Gastrocnemius medialis (tissue), 4 donors: ENCODE results near the gene ROMO1. TPM values are rescaled to one million over a fixed set of nuclear protein-coding genes. Genes with fewer than 3 reads are reported as not detected.

ENCODE experiments used
- ATAC-seq, 2 donors: fragments of 150-250 bp; one replicate each; pipeline ENCODE4 v1.9.1; 2016
- DNase-seq, 2 donors: peaks; one replicate each; pipeline ENCODE4 v3.0.0-alpha.2; 2019
- H3K27ac ChIP-seq, 4 donors: fragments of 200-600 bp; sonication (generic); 1 replicate in 1 of 4; 2 replicates in 3 of 4; pipeline ENCODE4 v1.5.1; 2016 to 2018; ENCODE audit warnings: mild to moderate bottlenecking in 2 of 4, moderate library complexity in 1 of 4
- H3K27me3 ChIP-seq, 3 donors: fragments of 200-600 bp; sonication (generic) in 2 of 3; 1 replicate in 1 of 3; 2 replicates in 2 of 3; pipeline versions ENCODE4 v1.5.1 to v1.6.0; 2016 to 2019; ENCODE audit warnings: mild to moderate bottlenecking in 1 of 3, moderate library complexity in 1 of 3
- H3K36me3 ChIP-seq, 2 donors: fragments of 200-600 bp; sonication (generic) in 1 of 2; one replicate each; pipeline ENCODE4 v1.5.1; 2017 to 2018
- H3K4me1 ChIP-seq, 2 donors: fragments of 200-600 bp; sonication (generic) in 1 of 2; one replicate each; pipeline ENCODE4 v1.5.1; 2016 to 2017; ENCODE audit warnings: mild to moderate bottlenecking in 2 of 2
- H3K4me3 ChIP-seq, 4 donors: fragments of 200-600 bp; sonication (generic) in 3 of 4; 1 replicate in 1 of 4; 2 replicates in 3 of 4; pipeline ENCODE4 v1.5.1; 2016 to 2019; ENCODE audit warnings: mild to moderate bottlenecking in 2 of 4
- H3K9me3 ChIP-seq, 3 donors: fragments of 200-600 bp; sonication (generic) in 2 of 3; 1 replicate in 1 of 3; 2 replicates in 2 of 3; pipeline ENCODE4 v1.5.1; 2016 to 2019
- POLR2A ChIP-seq, 2 donors: fragments of 450-650 bp; IDR thresholded peaks; one replicate each; pipeline ENCODE4 v1.6.1; 2017; ENCODE audit warnings: antibody characterized with exemption in 2 of 2, mild to moderate bottlenecking in 2 of 2, moderate library complexity in 2 of 2
- in situ Hi-C, 4 donors: fragments of 200-750 bp; cut with MboI; loops; one replicate each; pipeline versions ENCODE4 v1.15.0 to v1.8.0; 2017; ENCODE audit warnings: low sequenced_read_pairs in 4 of 4
- intact Hi-C: fragments of 100-400 bp; cut with DNase I; formaldehyde crosslinking; loops from one replicate; pipeline ENCODE4 v1.15.1; 2023; ENCODE audit warnings: low total_unique reads
- total RNA-seq, 4 donors: library from RNA; depleted of rRNA; stranded (reverse); fragments of >200 nt; gene quantifications; one replicate each; pipeline versions ENCODE4 v1.1.0 to v1.2.3, GENCODE V29; 2016
- TF ChIP-seq, protein P1 (sequence below), 5 experiments: fragments of 450-650 bp in 3 of 5; fragments of 200-600 bp in 2 of 5; sonication (generic) in 2 of 5; IDR thresholded peaks in 4 of 5; conservative IDR thresholded peaks in 1 of 5; 1 replicate in 4 of 5; 2 replicates in 1 of 5; pipeline ENCODE4 v1.5.1; 2016 to 2019; ENCODE audit warnings: antibody characterized with exemption in 5 of 5, mild to moderate bottlenecking in 3 of 5, moderate library complexity in 3 of 5

ROMO1 gene
- total RNA-seq, 4 donors from 2014 or later = 213 to 491 (median 309) TPM

DNA sequence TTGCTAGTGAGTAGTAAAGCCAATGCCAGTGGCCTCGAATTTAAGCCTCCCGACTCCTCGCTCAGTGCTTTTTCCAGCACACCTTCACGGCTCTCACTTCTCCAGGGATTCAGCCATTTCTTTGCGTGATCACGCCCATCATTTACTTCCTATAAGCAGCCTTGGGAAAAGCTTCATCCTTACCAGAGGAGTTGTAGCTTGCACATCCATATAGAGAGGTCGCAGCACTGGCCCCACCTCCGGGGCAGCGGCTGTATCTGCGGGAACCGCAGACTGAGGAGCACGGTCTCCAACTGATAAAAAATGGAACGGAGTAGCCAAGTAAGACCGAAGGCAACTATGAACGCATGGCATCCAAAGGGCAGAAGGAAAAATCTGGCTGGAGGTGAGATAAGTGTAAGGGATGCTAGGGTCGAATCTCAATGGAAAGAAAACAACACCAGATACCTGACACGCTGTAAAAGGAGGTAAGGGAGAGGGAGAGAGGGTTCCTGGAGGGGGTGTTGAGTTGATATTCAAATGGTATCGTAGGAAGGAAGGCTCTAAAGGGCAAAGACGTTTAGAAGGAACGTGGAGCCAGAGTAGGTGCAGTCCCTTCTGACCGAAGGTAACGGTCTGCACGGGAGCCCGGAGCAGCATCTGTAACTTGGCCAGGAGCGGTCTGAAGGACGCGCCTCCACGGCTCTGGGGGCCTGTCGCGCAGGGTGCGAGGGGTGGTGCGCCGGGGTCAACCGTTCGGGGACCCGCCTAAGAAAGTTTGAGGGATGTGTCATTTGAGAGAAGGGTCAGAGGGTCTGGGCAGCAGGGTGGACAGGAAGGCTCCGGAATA, 693 bp upstream of the ROMO1 start:
- Histone ChIP-seq H3K27me3 (no peaks in the 10 kb centered on the region), H3K9me3 (no peaks in the 10 kb centered on the region), H3K4me3 (peak overlapping the region; percentile 85 to 95 (median 92)), H3K4me1 (peaks cover 28 to 39% of the 10 kb centered on the region in 2 donors), H3K36me3 (peaks cover 0 to 50% of the 10 kb centered on the region in 2 donors), H3K27ac (peak overlapping the region; percentile 88 to 97 (median 96))
- TF ChIP-seq, protein P1, sequence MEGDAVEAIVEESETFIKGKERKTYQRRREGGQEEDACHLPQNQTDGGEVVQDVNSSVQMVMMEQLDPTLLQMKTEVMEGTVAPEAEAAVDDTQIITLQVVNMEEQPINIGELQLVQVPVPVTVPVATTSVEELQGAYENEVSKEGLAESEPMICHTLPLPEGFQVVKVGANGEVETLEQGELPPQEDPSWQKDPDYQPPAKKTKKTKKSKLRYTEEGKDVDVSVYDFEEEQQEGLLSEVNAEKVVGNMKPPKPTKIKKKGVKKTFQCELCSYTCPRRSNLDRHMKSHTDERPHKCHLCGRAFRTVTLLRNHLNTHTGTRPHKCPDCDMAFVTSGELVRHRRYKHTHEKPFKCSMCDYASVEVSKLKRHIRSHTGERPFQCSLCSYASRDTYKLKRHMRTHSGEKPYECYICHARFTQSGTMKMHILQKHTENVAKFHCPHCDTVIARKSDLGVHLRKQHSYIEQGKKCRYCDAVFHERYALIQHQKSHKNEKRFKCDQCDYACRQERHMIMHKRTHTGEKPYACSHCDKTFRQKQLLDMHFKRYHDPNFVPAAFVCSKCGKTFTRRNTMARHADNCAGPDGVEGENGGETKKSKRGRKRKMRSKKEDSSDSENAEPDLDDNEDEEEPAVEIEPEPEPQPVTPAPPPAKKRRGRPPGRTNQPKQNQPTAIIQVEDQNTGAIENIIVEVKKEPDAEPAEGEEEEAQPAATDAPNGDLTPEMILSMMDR (IDR thresholded peaks at IDR 0.05 in 4 of 5, conservative IDR thresholded peaks at IDR 0.05 in 1 of 5) = no peak
- TF ChIP-seq POLR2A (IDR thresholded peaks at IDR 0.05) = no peak
- DNase-seq (peak in 1 of 2 donors; percentile 36), ATAC-seq (peak; percentile 43 to 44)
- intact Hi-C loops = loop anchor here (1.0 kb wide), 3 partner anchors 33 to 186 kb away; no protein-coding TSS in a partner anchor
- in situ Hi-C loops = no loop called here

GRCh38 chr20:35699957-35700624, 886 bp downstream of the ROMO1 start:
- Histone ChIP-seq H3K27me3 (no peaks in the 10 kb centered on the region), H3K4me3 (peak overlapping the region; percentile 85 to 95 (median 92)), H3K9me3 (no peaks in the 10 kb centered on the region), H3K36me3 (peaks cover 0 to 50% of the 10 kb centered on the region in 2 donors), H3K4me1 (peaks cover 28 to 46% of the 10 kb centered on the region in 2 donors), H3K27ac (peak overlapping the region; percentile 88 to 97 (median 96))
- in situ Hi-C loops (loop anchor here in 1 of 4 donors (25.0 kb wide), 1 partner anchor 187 kb away; no protein-coding TSS in a partner anchor), intact Hi-C loops (loop anchor here (1.0 to 2.0 kb wide), 3 partner anchors 35 to 255 kb away; partner anchors contain the start of gene SCAND1)
- DNase-seq = no peak
- TF ChIP-seq POLR2A (IDR thresholded peaks at IDR 0.05) = no peak
- TF ChIP-seq, protein P1 (IDR thresholded peaks at IDR 0.05 in 4 of 5, conservative IDR thresholded peaks at IDR 0.05 in 1 of 5) = no peak
- ATAC-seq = no peak

- no peaks in the 10 kb centered on the region for H3K27me3 ChIP-seq
- DNase-seq = no peak
- H3K4me1 ChIP-seq = peaks cover 28 to 46% of the 10 kb centered on the region in 2 donors
- H3K27ac ChIP-seq = peak overlapping the region; percentile 88 to 97 (median 96)
- intact Hi-C loops = loop anchor here (2.0 kb wide), 1 partner anchor 254 kb away; the partner anchor contains the start of gene SCAND1
- ATAC-seq = peak in 1 of 2 donors; percentile 7
- in situ Hi-C loops = loop anchor here in 1 of 4 donors (25.0 kb wide), 1 partner anchor 187 kb away; no protein-coding TSS in a partner anchor
- H3K4me3 ChIP-seq = peak overlapping the region in 3 of 4 donors; percentile 85 to 95 (median 94)
- peaks cover 0 to 50% of the 10 kb centered on the region in 2 donors for H3K36me3 ChIP-seq
- H3K9me3 ChIP-seq = no peaks in the 10 kb centered on the region
- TF ChIP-seq, protein P1 (IDR thresholded peaks at IDR 0.05 in 4 of 5, conservative IDR thresholded peaks at IDR 0.05 in 1 of 5) = no peak
Observed at GRCh38 chr20:35700625-35701148, 1.5 kb downstream of the ROMO1 start.

DNA sequence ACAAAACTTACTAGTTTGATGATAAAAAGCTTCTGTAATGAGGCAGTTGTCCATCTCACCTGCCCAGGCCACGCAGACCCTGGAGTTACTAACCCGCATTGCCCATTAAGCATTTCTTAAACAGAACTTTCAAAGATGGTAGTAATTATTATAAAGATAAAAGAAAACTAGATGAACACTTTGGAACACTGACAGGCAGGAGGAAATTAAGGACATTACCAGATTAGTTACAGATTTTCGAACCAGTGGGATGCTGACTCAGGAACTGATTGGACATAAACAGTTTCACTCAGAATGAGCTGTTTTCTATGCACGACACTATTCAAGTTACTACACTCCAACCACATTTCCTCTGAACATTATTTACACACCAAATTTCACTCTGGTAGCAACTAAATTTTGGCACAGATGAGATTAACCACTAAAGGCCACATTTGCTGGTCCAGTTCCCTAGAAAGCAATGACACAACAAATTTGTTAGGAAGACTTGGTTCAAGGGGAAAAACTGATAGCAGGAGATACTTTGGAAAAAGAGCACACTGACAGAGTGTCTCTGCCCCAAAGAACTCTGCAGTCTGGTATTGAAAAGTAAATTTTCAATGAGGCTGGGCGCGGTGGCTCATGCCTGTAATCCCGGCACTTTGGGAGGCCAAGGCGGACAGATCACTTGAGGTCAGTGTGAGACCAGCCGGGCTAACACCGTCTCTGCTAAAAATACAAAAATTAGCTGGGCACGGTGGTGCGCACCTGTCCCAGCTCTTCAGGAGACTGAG, 3.0 kb downstream of the ROMO1 start:
- peaks cover 0 to 55% of the 10 kb centered on the region in 2 donors for H3K36me3 ChIP-seq
- H3K27ac ChIP-seq = peak overlapping the region; percentile 9 to 97 (median 64)
- TF ChIP-seq, protein P1 (IDR thresholded peaks at IDR 0.05 in 4 of 5, conservative IDR thresholded peaks at IDR 0.05 in 1 of 5) = no peak
- TF ChIP-seq POLR2A (IDR thresholded peaks at IDR 0.05) = no peak
- H3K4me1 ChIP-seq = peaks cover 28 to 46% of the 10 kb centered on the region in 2 donors
- H3K9me3 ChIP-seq = no peaks in the 10 kb centered on the region
- intact Hi-C loops = no loop called here
- no peak for DNase-seq
- H3K27me3 ChIP-seq = no peaks in the 10 kb centered on the region
- in situ Hi-C loops = loop anchor here in 1 of 4 donors (25.0 kb wide), 1 partner anchor 185 kb away; no protein-coding TSS in a partner anchor
- no peak for ATAC-seq
- H3K4me3 ChIP-seq = no peak overlapping the region
